NCI-H748 (cell line): ENCODE measurements around the gene DEDD2.
A peak's percentile ranks its signal among the peaks of the same experiment; 100 is the strongest.

Experiments
- DNase-seq: peaks from one replicate; lab custom pipeline; 2025; ENCODE audit not compliant: unreplicated experiment; lab: John Stamatoyannopoulos, UW

DEDD2 gene

GRCh38 chr19:42249149-42249750 is 31.8 kb upstream of the DEDD2 start:
- no peak for DNase-seq

DNA sequence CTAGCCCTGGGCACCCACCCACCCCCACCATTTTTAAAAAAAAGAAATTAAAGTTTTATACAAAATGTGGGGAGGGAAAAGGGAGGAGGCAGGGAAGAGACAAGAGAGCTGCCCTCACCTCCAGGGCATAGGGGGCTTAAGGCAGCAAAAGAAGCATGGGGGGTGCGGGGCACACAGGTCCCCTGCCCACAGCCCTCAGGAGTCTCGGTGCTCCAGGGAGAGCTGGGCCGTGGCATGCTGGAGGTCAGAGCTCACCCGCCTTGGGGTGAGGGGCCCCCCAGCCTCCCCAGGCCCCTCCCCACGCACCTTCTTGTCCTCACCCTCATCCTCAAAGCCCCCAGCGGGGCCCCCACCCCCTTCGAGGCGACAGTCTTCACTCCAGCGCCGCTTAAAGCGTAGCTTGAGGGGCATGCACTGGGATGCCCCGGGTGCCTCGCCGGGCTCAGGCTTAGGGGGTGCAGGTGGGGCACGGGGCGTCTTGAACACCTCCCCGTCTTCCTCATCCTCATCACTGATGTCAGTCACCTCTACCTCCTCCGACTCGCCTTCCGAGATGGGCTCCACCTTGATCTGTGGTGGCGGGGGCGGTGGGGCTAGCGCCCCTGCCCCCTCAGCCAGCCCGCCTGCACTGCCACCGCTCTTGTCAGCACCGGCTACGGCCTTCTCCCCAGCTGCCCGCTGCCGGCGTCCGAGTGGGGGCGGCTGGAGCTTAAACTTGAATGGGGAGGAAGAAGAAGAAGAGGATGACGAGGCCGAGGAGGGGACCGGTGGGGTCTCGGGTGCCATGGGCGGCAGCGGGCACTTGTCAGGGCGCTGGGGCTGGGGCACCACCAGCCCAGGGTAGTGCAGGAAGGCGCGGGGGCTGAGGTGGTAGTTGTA is 31.0 kb upstream of the DEDD2 start:
- DNase-seq = no peak

GRCh38 chr19:42247640-42248199 is 30.2 kb upstream of the DEDD2 start:
- DNase-seq = no peak

DNA sequence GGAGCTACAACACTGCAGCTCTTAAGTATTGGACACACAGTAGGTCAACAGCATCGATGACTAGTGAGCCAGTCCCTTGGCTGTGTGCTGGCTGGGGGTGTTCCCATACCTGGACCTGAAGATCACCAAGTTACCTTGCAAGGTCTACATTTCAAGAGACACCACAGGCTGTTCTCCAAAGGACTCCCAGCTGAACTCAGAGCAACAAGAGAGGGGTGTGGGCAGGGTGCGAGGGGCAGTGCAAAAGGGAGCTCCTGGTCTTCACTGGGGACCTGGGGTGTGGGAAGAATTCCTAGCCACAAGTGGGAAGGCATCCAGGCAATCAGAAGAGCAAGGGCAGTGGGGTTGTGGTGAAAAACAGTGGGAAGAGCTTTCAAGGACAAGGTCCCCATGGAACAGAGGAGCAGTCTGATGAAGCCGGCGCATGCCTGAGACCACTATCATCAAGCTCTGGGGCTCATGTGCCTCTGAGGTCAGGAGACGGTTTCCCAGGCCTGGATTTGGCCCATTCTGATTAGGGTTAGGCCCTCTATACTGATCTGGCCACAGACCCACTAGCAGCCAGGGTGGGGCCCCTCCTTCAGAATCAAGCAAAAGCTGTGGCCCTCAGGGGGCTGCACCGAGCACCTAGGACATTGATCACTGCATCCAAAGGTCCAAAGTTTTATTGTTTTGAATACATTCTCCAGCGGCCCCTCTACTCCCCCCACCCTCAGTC is 29.6 kb upstream of the DEDD2 start:
- no peak for DNase-seq

DNA sequence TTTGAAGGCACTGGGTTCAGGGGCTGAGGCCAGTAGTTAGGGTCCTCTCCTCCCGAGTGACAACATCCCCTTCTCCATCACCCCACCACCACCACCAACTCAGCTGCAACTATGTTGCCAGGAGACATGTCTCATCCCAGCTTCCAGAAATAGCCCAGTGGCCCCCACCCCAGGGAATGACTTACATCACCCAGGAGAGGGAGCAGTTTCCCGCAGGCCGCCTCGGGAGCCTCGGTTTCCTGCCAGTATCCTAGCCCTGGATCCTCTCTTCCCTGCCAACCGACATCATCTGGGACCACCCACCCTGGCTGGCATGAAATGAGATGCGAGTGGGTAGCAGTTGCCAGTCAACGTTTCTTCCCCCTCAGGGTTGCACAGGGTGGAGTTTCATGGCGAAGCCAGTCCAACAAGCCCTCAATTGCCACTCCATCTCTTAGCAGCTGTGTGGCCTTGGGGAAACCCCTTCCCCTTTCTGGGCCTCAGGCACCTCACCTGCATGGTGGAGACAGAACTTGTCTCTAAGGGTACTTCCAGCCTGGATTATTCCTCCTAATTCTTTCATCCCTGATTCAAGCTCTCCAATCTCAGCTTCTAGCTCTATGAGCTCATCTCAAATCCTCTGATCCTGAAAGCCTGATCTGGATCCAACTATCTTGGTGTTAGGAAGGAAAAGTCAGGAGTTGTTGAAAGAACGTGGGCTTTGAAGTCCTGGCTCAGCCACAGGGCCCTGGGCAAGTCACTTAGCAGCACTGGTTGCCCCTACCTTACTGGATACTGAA is 28.9 kb upstream of the DEDD2 start:
- DNase-seq = peak; percentile 57

GRCh38 chr19:42245231-42245630 is 27.8 kb upstream of the DEDD2 start:
- no peak for DNase-seq

DNA sequence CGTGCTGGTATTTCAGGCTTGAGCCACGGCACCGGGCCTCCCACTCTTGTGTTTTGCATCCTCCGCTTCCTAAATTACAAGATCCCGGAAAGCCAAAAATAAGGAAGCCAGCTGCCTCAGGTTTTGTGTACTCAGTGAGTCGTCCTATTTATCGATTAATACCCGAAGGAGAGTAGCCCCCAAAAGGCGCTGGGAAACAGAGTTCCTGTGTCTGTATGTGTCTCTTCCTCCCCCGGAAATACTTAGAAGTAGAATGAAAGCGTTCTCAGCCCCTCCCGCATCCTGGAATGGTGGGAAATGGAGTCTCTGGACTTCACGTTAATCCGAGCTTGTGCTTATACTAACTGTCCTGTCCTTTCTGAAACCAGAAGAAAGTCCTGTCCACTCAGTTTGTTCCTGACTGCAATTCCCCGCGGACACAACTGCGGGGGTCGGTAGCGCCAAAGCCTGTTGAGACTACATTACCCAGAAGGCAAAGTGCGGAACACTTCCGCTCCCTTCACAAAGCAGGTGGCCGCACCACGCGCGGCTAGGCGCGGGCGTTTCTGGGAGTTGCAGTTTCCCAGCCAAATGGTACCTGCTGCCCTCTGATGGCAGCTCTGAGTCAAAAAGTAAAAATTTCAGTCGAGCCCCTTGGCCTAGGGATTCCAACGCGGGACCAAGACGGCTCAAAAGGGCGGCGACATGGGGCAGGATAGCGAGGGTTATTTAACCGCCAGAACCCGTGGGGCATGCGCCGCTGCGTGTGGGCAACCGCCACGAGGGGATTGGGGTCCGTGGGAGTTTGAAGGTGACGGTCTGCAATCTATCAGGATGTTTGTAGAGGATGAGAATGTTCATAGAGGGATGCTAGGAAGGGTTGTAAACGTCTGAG is 27.1 kb upstream of the DEDD2 start:
- DNase-seq = peak; percentile 98

DNA sequence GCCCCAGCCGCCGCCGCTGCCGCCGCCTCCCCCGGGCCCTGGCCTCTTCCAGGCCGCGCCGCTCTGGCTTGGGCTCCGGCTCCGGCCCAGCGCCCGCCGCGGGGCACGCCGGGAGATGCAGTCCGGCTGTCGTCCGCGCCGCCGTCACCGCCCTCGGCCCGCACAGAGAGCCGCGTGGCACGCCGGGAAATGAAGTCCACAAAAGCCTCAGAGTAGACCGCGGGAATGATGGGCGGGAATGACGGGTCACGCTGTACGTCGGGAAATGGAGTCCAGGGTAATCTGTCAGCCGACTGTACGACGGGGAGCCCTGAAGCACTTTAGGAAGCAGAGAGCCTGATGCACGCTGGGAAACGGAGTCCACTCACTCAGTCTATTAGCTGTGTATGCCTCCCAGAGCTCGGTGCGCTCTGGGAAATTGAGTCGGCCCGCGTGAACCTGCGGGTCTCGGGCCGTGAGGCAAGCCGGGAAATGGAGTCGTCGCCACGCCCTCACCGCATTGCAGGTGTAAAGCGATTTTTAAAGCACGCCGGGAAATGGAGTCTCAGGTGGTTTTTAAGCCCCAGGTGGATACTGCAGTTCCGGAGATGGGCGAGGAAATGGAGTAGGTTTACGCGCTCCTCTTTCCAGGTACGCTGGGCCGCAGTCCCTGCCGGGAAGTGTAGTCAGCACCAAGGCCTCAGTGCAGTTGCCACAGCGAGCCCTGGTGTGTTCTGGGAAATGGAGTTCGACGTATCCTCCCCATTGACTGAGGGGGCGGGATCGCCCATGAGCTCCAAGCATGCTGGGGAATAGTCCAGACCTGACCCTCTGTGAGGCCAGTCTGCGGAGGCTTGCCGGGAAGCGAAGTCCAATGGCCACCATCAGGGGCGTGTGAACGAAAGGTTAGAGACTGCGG is 25.3 kb upstream of the DEDD2 start, which contains the start of gene GSK3A:
Gene GSK3A (minus strand): TSS at position 91 of the 898 bp plus-strand sequence. CDS start 137 bp downstream, outside the sequence.
- DNase-seq = peak; percentile 100

GRCh38 chr19:42242069-42242511 is 24.6 kb upstream of the DEDD2 start:
- DNase-seq = peak; percentile 43

GRCh38 chr19:42241279-42241678 is 23.8 kb upstream of the DEDD2 start:
- DNase-seq = no peak

GRCh38 chr19:42239544-42240220 is 22.2 kb upstream of the DEDD2 start:
- no peak for DNase-seq

GRCh38 chr19:42235181-42235580 is 17.7 kb upstream of the DEDD2 start:
- no peak for DNase-seq

GRCh38 chr19:42234364-42234763 is 16.9 kb upstream of the DEDD2 start:
- DNase-seq = no peak

GRCh38 chr19:42233678-42234292 is 16.3 kb upstream of the DEDD2 start:
- no peak for DNase-seq

- no peak for DNase-seq
These were observed 15.6 kb upstream of the DEDD2 start for GRCh38 chr19:42233106-42233505.

GRCh38 chr19:42232435-42232834 is 15.0 kb upstream of the DEDD2 start:
- no peak for DNase-seq

- no peak for DNase-seq
These were observed 13.1 kb upstream of the DEDD2 start for GRCh38 chr19:42230571-42230970.
